MG63 (cell line): ENCODE measurements around the gene KCNC3. TPM values are rescaled to one million over a fixed set of nuclear protein-coding genes. Genes with fewer than 3 reads are reported as not detected.
"Not testable (repeated sequence)": the region's sequence is repeated elsewhere in the genome, so short reads cannot be mapped to it uniquely, and the experiment has no call there.

Experiments used
- DNase-seq: peaks from one replicate; pipeline ENCODE4 v3.0.0-alpha.2; 2020
- H3K27me3 ChIP-seq: fragments of 250-450 bp; sonication (Bioruptor Pico); 2 replicates; pipeline ENCODE4 v1.5.1; 2020; ENCODE audit warnings: mild to moderate bottlenecking, moderate library complexity
- H3K36me3 ChIP-seq: fragments of 250-450 bp; sonication (Bioruptor Pico); 2 replicates; pipeline ENCODE4 v1.5.1; 2020; ENCODE audit warnings: mild to moderate bottlenecking, moderate library complexity
- H3K4me3 ChIP-seq: fragments of 250-450 bp; sonication (Bioruptor Pico); 2 replicates; pipeline ENCODE4 v1.5.1; 2020; ENCODE audit warnings: mild to moderate bottlenecking, moderate library complexity
- H3K9me3 ChIP-seq: fragments of 250-450 bp; sonication (Bioruptor Pico); 2 replicates; pipeline ENCODE4 v1.5.1; 2020; ENCODE audit warnings: mild to moderate bottlenecking, moderate library complexity
- total RNA-seq: library from RNA; depleted of rRNA; stranded (reverse); fragments of >200 nt; shearing (Covaris generic); gene quantifications from 2 replicates; pipeline ENCODE4 v1.2.3, GENCODE V29; 2014; ENCODE audit warnings: low replicate concordance

The KCNC3 gene
- total RNA-seq, 1 experiment from 2014 or later, result not detected

DNA sequence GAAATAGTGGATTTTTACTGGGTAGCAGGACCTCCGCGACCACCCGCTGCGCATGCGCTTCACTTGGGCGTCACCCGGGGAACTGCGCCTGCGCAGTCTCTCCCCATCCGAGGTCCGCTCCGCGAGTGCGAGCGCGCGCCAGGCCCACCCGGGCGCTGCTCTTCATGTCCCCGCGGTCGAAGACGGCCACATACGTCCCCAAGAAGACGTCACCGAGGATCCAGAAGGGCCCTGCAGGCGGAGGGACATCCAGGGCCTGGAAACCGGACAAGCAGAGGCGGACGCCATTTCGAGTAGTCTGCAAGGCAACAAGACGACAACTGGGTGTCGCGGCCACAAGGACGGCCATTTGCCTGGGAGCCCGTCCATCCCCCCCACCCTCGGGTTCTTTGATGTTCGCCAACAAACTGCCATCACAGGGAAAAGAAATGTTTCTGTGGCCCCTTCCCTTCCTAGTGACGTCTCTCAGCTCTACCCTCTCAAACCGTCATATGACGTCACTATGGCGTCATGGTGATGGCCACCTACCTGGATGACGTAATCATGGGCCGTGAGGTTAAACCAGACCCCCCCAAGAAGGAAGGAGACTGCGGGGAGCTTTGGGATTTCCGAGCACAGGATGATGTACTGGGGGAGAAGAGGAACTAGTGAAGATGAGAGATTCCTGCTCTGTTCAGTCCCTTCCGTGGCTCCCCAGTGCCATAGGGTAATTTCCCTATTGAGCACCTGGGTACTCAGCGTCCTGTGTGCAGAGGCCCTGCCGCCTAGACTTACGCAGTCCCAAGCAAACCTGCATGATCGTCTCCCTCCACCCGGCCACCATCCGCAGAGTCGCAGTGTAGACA is 29.5 kb upstream of the KCNC3 start:
- Histone ChIP-seq H3K27me3 (peaks cover 5% of the 10 kb centered on the region), H3K4me3 (no peak overlapping the region), H3K36me3 (no peaks in the 10 kb centered on the region), H3K9me3 (no peaks in the 10 kb centered on the region)
- DNase-seq, result no peak

DNA sequence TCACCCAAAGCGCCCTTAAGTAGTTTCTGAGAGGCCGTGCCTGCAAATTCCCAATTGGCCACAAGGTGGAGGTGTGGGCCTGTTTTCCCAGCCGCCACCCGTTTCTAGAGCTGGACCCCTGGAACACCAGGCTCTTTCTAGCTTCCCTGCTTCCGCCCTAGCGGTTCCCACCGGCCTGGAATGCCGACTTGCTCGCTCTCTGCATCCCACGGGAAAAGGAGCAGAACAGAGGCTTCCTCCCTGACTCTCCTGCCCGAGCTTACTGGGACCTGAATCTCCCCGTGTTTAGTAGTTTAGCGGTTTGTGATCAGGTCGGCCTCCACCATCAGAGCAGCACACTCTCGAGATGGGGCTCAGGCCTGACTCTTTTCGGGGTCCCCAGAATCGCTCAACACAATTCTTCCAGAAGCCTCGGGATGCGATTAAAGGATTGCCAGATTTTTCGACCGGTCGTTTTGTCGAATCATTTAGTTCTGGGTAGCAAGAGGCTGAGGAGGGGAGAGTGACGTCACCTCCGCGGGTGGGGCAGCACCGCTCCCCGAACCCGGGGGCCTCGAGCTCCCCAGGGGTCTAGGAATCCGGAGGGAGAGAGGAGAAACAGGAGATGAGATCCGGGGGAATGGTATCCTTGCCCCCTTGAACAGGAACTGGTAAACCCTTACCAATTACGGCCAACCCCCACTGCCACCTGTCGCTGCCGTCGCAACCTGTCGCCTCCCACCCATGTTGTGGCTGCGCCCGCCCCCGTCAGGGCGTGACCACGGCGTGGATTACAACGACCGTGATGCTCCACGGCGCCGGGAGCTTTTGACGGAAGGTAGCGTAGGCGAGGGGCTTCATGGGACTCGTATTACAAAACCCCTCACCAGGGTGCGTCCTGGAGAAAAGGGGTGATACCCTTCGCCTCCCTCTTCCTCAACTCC is 28.3 kb upstream of the KCNC3 start:
- no peaks in the 10 kb centered on the region for H3K36me3 ChIP-seq
- peak overlapping the region; percentile 13; the same call in 1 of the 2 replicates for H3K4me3 ChIP-seq
- DNase-seq, result peak; percentile 60
- H3K27me3 ChIP-seq, result peaks cover 3% of the 10 kb centered on the region
- H3K9me3 ChIP-seq, result no peaks in the 10 kb centered on the region

DNA sequence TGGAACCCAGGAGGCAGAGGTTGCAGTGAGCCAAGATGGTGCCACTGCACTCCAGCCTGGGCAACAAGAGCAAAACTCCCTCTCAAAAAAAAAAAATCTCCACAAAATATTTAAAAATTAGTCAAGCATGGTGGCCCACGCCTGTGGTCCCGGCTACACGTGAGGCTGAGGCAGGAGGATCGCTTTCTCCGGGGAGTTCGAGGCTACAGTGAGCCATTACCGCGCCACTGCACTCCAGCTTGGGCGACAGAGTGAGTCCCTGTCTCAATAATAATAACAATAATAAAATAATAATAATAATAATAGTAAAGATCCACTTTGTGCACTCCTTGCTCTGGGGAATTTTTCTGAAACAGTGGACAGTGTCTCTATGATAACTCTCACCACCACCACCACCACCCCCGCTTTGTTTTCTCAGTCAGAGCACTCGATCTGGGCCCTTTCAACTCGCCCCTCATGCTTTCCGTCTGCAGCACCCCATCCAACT is 27.6 kb upstream of the KCNC3 start:
- no peaks in the 10 kb centered on the region for H3K36me3 ChIP-seq
- no peak for DNase-seq
- H3K4me3 ChIP-seq, result no peak overlapping the region
- peaks cover 2% of the 10 kb centered on the region for H3K27me3 ChIP-seq
- H3K9me3 ChIP-seq, result no peaks in the 10 kb centered on the region

DNA sequence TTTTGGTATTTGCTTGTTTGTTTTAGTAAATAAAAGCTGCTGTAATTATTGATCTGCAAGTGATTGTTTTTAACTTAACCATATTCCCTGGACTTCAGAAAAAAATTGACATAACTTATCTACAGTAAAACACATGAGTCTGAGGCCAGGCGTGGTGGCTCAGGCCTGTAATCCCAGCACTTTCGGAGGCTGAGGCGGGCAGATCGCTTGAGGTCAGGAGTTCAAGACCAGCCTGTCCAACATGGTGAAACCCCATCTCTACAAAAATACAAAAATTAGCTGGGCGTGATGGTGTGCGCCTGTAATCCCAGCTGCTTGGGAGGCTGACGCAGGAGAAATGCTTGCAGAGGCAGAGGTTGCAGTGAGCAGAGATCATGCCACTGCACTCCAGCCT is 24.3 kb upstream of the KCNC3 start:
- not testable (repeated sequence) for H3K36me3 ChIP-seq, H3K9me3 ChIP-seq, DNase-seq, H3K4me3 ChIP-seq, H3K27me3 ChIP-seq

DNA sequence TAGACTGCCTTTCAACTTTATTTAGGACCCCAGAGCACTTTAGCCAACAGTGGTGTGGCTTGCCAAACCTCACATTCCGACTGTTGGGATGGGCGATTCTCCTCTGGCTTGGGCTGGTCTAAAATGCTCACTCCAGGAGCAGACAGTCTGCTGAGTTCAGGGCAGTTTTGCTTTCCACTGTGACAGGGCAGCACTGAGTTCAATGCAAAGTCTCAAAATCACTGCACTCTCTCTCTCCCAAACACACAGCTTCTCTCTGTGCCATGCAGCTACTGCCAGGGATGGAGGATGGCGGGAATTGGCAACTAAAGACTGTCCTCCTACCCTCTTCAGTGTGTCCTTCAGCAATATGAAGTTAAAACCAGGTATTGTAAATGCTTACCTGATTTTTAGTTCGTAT is 23.1 kb upstream of the KCNC3 start:
- no peaks in the 10 kb centered on the region for H3K36me3 ChIP-seq
- DNase-seq, result no peak
- no peaks in the 10 kb centered on the region for H3K9me3 ChIP-seq
- H3K4me3 ChIP-seq, result no peak overlapping the region
- H3K27me3 ChIP-seq, result peaks cover 2% of the 10 kb centered on the region; the same call in 1 of the 2 replicates

DNA sequence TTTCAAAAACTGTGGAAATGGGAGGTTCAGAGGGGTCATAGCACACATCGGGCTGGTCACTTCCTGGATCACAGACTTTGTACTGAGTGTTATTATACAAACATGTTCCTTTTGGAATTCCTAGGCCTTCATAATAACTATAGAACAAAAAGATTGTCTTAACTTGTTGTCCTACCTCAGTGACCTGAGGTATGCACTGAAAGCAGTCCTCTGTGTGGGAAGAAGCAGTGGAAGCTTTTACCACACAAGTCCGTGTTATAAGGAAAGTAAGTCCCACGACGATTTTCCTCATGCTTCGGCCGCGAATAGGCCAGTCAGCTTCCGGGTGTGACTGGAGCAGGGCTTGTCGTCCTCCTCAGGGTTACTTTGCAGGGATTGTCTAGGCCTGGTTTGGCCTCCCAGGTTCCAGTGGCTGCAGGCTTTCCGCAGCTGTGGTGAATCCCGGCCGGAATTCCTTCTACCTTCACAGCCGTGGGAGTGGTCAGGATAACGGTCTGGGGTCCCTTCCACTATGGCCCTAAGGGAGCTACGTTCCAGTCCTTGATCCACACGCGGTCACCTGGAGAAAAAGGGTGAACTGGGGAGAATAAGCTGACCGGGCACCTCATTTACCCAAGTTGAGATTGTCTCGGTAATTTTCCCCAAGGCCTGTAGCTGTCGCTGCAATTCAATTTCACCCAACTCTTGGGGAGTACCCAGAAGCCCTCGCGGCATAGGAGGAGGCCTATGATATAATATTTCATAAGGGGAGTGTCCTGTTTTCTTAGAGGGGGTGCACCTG is 20.3 kb upstream of the KCNC3 start:
- Histone ChIP-seq H3K4me3 (no peak overlapping the region), H3K9me3 (peaks cover 9% of the 10 kb centered on the region), H3K27me3 (no peaks in the 10 kb centered on the region), H3K36me3 (no peaks in the 10 kb centered on the region)
- no peak for DNase-seq

DNA sequence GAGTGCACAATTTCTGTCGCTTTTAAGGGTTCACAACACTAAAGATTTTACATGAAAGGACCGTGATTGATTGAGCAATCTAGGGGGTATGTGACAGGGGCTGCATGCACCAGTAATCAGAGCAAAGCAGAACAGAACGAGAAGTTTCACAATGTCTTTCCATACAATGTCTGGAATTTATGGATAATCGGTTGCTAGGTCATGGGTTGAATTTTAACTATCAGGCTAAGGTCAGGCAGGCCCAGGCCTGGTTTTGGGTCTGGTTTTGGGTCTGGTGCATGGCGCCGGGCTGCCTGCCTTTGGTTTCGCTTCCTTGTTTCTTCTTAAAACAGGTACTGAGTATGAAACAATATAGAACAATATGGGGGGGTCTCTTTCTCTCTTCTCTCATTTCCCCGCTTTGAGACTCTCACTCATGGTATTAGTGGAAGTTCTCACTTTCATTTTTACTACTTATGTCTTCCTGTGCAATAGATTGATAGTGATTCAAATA is 18.0 kb upstream of the KCNC3 start:
- H3K9me3 ChIP-seq, result peaks cover 16% of the 10 kb centered on the region
- not testable (repeated sequence) for H3K4me3 ChIP-seq

DNA sequence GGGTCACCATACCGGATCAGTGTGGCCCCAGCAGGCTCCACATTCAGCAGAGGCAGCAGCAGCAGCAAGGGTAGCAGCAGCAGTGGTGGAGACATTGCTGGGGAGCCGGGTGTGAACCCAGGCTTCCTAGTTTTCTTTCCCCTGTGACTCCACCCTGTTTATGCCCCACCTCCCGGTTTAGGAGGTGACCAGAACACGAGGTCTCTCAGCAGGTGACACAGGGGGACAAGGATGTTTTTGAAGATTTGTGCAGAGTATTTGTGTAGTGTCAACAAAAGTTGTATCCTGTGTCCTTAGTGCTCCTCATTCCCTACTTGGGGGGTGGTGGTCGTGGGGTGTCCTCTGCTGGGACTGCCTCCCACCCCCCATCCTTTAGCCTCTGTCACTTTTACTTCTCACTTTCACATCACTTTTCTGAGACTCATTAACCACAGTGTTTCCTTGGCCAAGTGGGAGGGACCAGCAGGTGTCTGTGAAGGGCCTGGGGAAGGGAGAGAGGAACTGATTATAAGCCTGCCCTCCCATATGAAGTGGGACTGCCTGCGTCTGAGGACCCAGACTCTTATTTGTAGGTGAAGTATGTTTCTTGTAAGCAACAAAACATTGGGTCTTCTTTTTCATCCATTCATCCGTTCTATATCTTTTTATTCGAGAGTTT is 15.6 kb upstream of the KCNC3 start:
- no peak for DNase-seq

More for the DNA sequence above, 18.0 kb upstream of the KCNC3 start:
- H3K36me3 ChIP-seq, DNase-seq, H3K27me3 ChIP-seq: not testable (repeated sequence)

DNA sequence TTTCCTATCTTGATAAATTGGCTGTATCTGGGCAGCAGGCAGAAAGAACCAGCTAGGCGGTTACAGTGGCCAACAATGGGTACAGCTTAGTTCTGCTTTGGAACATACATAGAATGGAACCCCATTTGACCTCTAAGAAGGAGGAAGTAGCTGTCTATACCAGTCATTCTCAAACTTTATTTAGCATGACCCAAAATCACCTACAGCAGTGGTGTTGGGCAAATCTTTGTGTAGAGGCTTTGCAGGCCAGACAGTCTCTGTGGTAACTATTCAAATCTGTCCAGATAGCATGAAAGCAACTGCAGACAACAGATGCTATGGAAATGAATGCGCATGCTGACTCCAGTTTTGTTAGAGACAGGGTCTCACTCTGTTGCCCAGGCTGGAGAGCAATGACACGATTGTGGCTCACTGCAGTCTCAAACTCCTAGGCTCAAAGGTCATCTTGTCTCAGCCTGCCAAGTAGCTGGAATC is 12.0 kb upstream of the KCNC3 start:
- Histone ChIP-seq H3K36me3 (no peaks in the 10 kb centered on the region), H3K9me3 (peaks cover 20% of the 10 kb centered on the region)
- no peak for DNase-seq

More for the DNA sequence above, 15.6 kb upstream of the KCNC3 start:
- Histone ChIP-seq H3K27me3 (no peaks in the 10 kb centered on the region), H3K4me3 (no peak overlapping the region), H3K9me3 (peaks cover 20% of the 10 kb centered on the region), H3K36me3 (no peaks in the 10 kb centered on the region)

DNA sequence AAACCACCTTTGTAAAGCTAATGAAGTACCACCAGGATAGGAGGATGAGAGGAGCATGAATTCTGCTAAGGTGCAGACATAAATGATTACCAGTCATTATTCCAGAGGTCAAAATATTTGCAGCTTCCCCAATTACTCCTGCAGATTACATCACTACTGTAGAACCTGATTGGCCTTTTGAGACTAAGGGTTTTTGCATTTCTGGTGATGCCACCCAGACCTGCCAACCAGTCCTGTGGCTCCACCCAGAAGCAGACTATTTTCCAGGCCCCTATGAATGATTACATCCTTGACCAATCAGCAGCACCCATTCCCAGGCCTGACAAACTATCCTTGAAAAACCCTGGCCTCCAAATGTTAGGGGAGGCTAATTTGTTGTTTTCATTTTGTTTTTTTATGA is 11.2 kb upstream of the KCNC3 start:
- no peak for DNase-seq
- no peak overlapping the region for H3K4me3 ChIP-seq
- H3K36me3 ChIP-seq, result no peaks in the 10 kb centered on the region
- H3K9me3 ChIP-seq, result peaks cover 19% of the 10 kb centered on the region
- no peaks in the 10 kb centered on the region for H3K27me3 ChIP-seq

More for the DNA sequence above, 12.0 kb upstream of the KCNC3 start:
- Histone ChIP-seq H3K4me3 (no peak overlapping the region), H3K27me3 (no peaks in the 10 kb centered on the region)

DNA sequence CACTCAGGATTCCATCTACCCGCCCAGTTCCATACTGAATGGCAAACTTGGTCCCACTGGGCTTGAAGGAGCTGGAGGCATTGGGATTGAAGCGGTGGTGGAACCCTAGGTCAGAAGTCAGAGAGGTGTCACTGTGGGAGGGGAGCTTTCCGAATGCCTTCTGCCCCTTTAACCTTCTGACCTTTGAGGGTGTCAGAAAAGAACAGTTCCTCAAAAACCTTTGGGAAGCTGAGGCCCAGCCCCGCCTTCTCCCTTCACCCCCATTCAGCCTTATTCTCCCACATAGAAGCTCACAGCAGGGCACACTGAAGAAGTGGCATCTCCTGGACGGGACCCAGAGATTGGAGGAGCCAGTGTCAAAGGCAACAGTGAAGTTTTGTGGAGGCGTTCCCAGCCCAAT is 7.9 kb upstream of the KCNC3 start:
- H3K9me3 ChIP-seq, DNase-seq, H3K36me3 ChIP-seq, H3K4me3 ChIP-seq: not testable (repeated sequence)
- H3K27me3 ChIP-seq, result peaks cover 10% of the 10 kb centered on the region

DNA sequence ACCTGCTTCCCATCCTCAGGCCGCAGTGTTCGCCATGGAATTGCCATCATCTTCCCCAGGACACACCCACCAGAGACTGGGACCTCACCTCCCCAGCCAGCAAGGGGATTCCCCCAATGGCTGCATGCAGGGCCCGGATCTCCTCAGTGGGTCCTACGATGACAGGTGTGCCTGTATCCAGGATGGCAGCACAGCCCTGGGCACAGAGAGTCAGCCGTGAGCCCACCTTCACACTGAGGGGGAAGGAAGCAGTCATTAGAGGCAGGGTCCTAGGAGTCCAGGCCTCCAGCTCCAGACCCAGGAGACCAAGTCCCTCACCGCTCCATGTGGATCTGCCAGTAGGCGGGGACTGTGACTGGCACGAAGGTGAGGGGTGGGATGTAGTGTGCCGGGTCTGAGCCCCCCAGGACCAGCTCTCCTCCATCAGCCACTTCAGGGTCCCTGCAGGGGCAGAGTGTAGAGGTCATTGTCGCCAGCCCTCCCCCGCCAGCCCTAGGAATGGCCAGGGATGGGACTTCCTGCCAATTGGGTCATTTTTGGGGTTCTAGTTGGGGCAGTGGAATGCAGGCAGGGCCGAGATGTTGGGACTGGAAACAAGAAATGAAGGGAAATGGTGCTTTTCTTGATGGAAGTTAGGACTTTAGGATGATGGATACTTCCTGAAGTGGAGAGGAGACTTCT is 5.7 kb upstream of the KCNC3 start:
- Histone ChIP-seq H3K27me3 (peaks cover 20% of the 10 kb centered on the region), H3K4me3 (no peak overlapping the region), H3K9me3 (no peaks in the 10 kb centered on the region), H3K36me3 (no peaks in the 10 kb centered on the region)
- DNase-seq, result no peak

DNA sequence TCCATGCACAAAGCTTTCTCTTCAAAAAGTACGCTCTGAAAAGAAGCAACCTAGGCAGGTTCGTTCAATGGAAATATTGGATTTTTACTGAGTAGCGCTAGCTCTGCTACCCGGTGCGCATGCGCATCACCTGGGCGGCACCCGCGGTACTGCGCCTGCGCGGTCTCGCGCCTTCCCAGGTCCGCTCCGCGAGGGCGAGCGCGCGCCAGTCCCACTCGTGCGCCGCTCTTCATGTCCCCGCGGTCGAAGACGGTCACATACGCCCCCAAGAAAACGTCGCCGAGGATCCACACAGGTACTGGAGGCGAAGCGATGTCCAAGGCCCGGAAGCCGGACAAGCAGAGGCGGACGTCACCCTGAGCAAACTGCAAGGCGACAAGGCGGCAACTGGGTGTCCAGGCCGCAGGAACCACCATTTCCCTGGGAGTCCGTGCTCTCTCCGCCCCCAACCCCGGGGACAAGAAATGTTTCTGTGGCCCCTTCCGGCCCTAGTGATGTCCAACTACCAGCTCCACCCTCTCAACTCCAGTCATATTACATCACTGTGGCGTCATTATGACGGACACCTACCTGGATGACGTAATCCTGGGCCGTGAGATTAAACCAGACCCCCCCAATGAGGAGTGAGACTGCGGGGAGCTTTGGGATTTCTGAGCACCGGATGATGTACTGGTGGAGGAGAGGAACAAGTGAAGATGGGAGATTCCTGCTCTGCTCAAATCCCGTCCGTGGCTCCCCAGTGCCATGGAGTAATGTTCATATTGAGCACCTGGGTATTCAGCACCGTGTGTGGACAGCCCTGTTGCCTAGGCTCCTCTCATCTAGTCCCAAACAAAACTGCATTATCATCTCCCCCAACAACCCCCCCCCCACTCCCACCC is 4.8 kb upstream of the KCNC3 start:
- H3K36me3 ChIP-seq, result no peaks in the 10 kb centered on the region
- H3K9me3 ChIP-seq, result no peaks in the 10 kb centered on the region
- H3K4me3 ChIP-seq, result no peak overlapping the region
- H3K27me3 ChIP-seq, result peaks cover 25% of the 10 kb centered on the region
- DNase-seq, result no peak

DNA sequence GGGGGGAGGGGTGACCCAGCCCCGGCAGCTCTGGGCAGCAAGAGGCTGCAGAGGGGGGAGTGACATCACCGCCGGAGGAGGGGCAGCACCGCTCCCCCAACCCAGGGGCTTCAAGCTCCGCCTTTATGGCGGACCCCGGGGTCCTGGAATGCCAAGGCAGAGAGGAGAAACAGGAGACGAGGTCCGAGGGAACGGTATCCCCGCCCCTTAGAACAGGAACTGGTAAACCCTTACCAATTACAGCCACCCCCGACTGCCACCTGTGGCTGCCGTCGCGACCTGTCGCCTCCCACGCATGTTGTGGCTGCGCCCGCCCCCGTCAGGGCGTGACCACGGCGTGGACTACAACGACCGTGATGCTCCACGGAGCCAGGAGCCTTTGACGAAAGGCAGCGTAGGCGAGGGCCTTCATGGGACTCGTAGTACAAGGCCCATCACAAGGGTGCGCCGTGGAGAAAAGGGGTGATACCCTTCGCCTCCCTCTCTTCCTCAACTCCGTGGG is 4.1 kb upstream of the KCNC3 start:
- Histone ChIP-seq H3K9me3 (no peaks in the 10 kb centered on the region), H3K36me3 (no peaks in the 10 kb centered on the region), H3K27me3 (peaks cover 28% of the 10 kb centered on the region), H3K4me3 (no peak overlapping the region)
- no peak for DNase-seq
